HG02623 (cell line): Measurements from ENCODE around the gene SERPINA12.

Source experiments
- ATAC-seq: cut with Tn5 transposase; IDR thresholded peaks from one replicate; pipeline ENCODE4 v1.9.1; 2021; ENCODE audit warnings: moderate library complexity; ENCODE audit not compliant: unreplicated experiment

SERPINA12 gene

GRCh38 chr14:94467728-94468520 is 41.3 kb downstream of the SERPINA12 start:
- no peak for ATAC-seq

- ATAC-seq = no peak
These were observed 42.4 kb downstream of the SERPINA12 start for GRCh38 chr14:94466706-94467370.

- no peak for ATAC-seq
These were observed 44.2 kb downstream of the SERPINA12 start for GRCh38 chr14:94465042-94465441.

GRCh38 chr14:94464290-94464689 is 45.0 kb downstream of the SERPINA12 start:
- ATAC-seq = no peak

- no peak for ATAC-seq
These were observed 46.3 kb downstream of the SERPINA12 start for GRCh38 chr14:94462763-94463572.

GRCh38 chr14:94462219-94462551 is 47.1 kb downstream of the SERPINA12 start:
- no peak for ATAC-seq

GRCh38 chr14:94461526-94462218 is 47.6 kb downstream of the SERPINA12 start:
- no peak for ATAC-seq

GRCh38 chr14:94460631-94461416 is 48.4 kb downstream of the SERPINA12 start:
- ATAC-seq = no peak

GRCh38 chr14:94458558-94459205 is 50.6 kb downstream of the SERPINA12 start:
- ATAC-seq = no peak

- ATAC-seq = no peak
These were observed 51.2 kb downstream of the SERPINA12 start for GRCh38 chr14:94458096-94458495.

- ATAC-seq = no peak
These were observed 53.3 kb downstream of the SERPINA12 start for GRCh38 chr14:94455928-94456327.

GRCh38 chr14:94451826-94452225 is 57.4 kb downstream of the SERPINA12 start:
- no peak for ATAC-seq

GRCh38 chr14:94451091-94451771 is 58.0 kb downstream of the SERPINA12 start:
- ATAC-seq = no peak

GRCh38 chr14:94450722-94451090 is 58.6 kb downstream of the SERPINA12 start:
- ATAC-seq = no peak

GRCh38 chr14:94449930-94450329 is 59.3 kb downstream of the SERPINA12 start:
- no peak for ATAC-seq

- no peak for ATAC-seq
These were observed 61.0 kb downstream of the SERPINA12 start for GRCh38 chr14:94448071-94448808.

GRCh38 chr14:94447206-94447605 is 62.1 kb downstream of the SERPINA12 start:
- ATAC-seq = no peak

GRCh38 chr14:94446126-94446525 is 63.1 kb downstream of the SERPINA12 start:
- ATAC-seq = no peak

- no peak for ATAC-seq
These were observed 64.3 kb downstream of the SERPINA12 start for GRCh38 chr14:94445003-94445402.
